HG03575 (cell line): ENCODE data around the gene CCP110.

ENCODE experiments used
- ATAC-seq: cut with Tn5 transposase; IDR thresholded peaks from one replicate; pipeline ENCODE4 v1.9.1; 2021; ENCODE audit not compliant: unreplicated experiment, insufficient number of reproducible peaks, low FRiP score; ENCODE audit errors: extremely low read depth

Gene CCP110

GRCh38 chr16:19588661-19589060 lies 64.9 kb downstream of the CCP110 start:
- ATAC-seq = no peak

- ATAC-seq = no peak
Observed at GRCh38 chr16:19589106-19589505, 65.4 kb downstream of the CCP110 start.

DNA sequence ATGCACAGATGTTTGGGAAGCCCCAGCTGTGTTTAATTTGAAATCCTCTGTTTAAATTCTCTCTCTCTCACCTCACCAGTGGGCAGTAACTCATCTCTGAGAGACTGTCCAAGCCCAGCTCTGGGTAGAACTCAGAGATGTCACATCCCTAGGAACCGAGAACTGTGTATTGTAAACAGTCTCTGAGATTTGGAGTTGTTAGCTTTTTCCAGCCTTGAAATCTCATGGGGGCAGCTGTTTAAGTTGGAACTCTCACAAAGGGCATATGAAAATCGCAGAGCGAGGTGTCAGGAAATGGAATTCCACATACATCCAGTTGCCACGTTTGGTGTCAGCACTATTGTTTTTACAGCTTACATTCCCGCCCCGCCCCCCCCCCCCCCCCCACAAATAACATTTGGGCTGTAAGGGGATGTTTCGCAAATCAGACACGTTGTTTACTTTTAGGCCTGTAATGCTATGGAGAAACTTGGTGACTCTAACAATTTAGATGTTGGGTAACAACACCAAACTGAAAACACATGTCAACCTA lies 66.1 kb downstream of the CCP110 start:
- no peak for ATAC-seq

DNA sequence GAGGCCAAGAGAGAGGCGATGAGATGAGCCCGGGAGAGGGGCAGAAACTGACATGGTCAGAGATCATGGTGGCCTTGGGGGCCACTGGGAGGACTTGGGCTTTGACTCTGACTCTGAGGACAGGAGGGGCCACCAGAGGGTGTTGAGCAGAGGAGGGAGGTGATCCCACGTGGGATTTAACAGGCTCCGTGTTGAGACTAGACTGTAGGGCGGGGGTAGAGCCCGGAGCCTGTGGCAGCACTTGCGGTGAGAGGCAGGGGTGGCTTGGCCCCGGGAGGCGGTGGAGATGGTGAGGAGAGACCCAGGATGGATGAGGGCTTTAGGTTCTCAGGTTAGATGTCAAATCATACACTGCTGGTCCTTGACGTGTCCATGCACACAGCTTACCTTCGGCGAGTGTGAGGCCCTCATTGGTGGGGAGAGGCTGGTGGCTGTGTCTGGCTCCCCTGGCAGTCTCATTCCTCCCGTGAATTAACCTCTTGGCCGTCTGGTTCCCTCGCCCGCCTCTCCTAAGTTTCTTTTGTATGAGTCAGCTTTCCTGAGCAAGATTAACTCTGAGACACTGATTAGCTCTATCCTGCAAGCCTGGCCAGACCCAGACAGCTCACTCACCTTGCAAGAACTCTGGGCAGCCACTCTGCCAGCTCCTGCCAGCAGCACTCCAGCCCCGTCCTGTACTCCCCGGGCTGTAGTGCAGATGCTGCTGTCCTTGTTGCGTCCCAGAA lies 71.5 kb downstream of the CCP110 start:
- ATAC-seq = no peak

- no peak for ATAC-seq
Observed at GRCh38 chr16:19598805-19599510, 75.2 kb downstream of the CCP110 start.

DNA sequence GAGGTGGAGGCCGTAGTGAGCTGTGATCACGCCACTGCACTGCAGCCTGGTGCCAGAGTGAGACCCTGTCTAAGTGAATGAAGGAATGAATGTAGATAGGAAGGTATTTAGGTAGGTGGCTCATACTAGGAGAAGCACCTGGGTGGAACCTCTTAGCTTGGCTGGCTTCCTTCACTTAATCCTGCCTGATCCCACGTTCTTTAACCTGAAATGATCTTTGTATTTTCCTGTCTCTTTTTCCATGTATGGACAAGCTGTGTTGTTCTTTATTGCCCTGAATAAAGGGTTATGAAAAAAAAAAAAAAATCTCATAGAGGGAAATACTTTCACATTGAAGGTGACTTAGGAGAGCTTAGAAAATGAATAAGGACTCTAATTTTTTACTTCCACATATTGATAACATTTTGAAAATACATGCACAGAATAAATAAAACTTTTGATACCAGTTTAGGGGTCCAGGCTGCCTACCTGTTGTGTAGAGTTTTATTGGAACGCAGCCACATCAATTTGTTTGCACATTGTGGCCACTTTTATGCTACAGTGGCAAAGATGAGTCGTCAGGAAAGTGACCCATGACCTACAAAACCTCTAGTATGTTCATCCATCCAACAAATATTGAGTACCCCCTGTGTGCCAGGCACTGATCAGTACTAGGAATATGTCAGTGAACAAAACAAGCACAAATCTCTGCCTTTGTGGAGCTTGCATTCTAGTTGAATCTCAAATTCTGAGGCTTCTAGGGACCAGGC lies 76.4 kb downstream of the CCP110 start:
- no peak for ATAC-seq

DNA sequence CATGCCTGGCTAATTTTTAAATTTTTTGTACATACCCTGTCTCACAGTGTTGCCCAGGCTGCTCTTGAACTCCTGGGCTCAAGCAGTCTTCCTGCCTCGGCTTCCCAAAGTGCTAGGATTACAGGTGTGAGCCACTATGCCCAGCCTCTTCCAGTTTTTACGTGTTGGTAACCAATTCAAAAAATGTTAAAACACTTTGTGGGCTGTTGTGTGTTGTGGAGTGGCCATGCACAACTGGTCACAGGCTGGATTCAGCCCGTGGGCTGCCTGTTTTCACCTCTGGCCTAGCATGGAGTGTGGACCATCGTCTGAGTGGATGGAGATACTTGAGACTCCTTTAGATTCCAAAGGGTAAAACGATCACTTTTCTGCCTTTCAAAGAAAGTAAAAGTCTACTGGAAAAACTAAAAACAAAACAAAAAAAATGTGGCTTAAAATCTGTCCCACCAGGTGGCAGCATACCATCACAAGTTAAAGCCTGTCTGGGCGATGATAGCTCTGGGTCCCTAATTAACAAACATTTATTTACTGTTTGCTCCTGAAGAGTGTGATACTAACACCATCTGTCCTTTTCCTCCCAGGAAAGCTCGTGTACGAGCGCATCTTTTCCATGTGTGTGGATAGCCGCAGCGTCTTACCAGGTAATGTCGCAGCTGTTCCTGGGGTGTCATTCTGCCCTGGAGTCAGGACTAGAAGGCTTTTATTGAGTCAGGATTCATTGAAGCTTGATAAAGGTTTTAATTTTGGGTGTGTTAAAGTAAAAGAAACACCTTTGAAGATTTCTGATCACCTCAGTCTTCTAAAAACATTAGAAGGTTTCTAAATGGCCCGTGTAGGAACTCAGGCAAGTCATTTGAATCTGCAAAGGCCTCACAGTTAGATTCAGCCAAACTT lies 77.6 kb downstream of the CCP110 start:
- ATAC-seq = no peak
